GM23338 (cell line): Measurements from ENCODE around the gene CCT5. TPM values are rescaled to one million over a fixed set of nuclear protein-coding genes. Genes with fewer than 3 reads are reported as not detected.

Source experiments
- ATAC-seq: fragments of 200-7000 bp; cut with Tn5 transposase; 3 replicates; pipeline ENCODE4 v1.9.1; 2020
- DNase-seq: peaks from one replicate; pipeline ENCODE4 v3.0.0-alpha.2; 2015; ENCODE audit warnings: low spot score
- H2AFZ ChIP-seq: fragments of 200-600 bp; sonication (generic); 2 replicates; pipeline ENCODE4 v1.8.0; 2016; ENCODE audit warnings: antibody characterized with exemption, mild to moderate bottlenecking, moderate library complexity
- H3F3A ChIP-seq: fragments of 200-600 bp; sonication (generic); replicated peaks from 2 replicates; pipeline ENCODE4 v1.8.0; 2017; ENCODE audit warnings: antibody characterized with exemption, mixed run types, low read depth
- H3K27ac ChIP-seq: fragments of 200-600 bp; sonication (generic); 2 replicates; pipeline ENCODE4 v1.6.1; 2016; ENCODE audit warnings: low read depth
- H3K27me3 ChIP-seq: fragments of 200-600 bp; sonication (generic); 2 replicates; pipeline ENCODE4 v1.8.0; 2016; ENCODE audit warnings: mild to moderate bottlenecking, mixed run types, moderate library complexity; ENCODE audit not compliant: insufficient read depth
- H3K36me3 ChIP-seq: fragments of 200-600 bp; sonication (generic); 2 replicates; pipeline ENCODE4 v1.8.0; 2016; ENCODE audit warnings: mild to moderate bottlenecking; ENCODE audit not compliant: insufficient read depth
- H3K4me1 ChIP-seq: fragments of 200-600 bp; sonication (generic); 2 replicates; pipeline ENCODE4 v1.8.0; 2016; ENCODE audit warnings: mild to moderate bottlenecking, moderate library complexity; ENCODE audit not compliant: insufficient read depth
- H3K4me2 ChIP-seq: fragments of 200-600 bp; sonication (generic); 2 replicates; pipeline ENCODE4 v1.7.1; 2017; ENCODE audit warnings: mixed run types
- H3K4me3 ChIP-seq: fragments of 200-600 bp; sonication (generic); 2 replicates; pipeline ENCODE4 v1.6.1; 2016; ENCODE audit warnings: mixed run types
- H3K79me2 ChIP-seq: fragments of 200-600 bp; sonication (generic); replicated peaks from 2 replicates; pipeline ENCODE4 v1.8.0; 2017; ENCODE audit warnings: mild to moderate bottlenecking; ENCODE audit not compliant: insufficient read depth
- H3K9me2 ChIP-seq: fragments of 200-600 bp; sonication (generic); 2 replicates; pipeline ENCODE4 v1.8.0; 2017; ENCODE audit not compliant: insufficient read depth
- H4K20me1 ChIP-seq: fragments of 200-600 bp; sonication (generic); replicated peaks from 2 replicates; pipeline ENCODE4 v1.8.0; 2017; ENCODE audit warnings: mild to moderate bottlenecking; ENCODE audit not compliant: insufficient read depth
- H3K27ac Mint-ChIP-seq: 2 replicates; pipeline ENCODE4 v1.8.0; 2020; ENCODE audit warnings: inconsistent platforms, mild to moderate bottlenecking, moderate library complexity, mixed read lengths
- H3K27me3 Mint-ChIP-seq: 3 replicates; pipeline ENCODE4 v1.8.0; 2022; ENCODE audit warnings: low read depth, mild to moderate bottlenecking, moderate library complexity, mixed read lengths, inconsistent platforms; ENCODE audit not compliant: insufficient read depth, poor library complexity
- H3K36me3 Mint-ChIP-seq: 3 replicates; pipeline ENCODE4 v1.8.0; 2021; ENCODE audit warnings: low read depth, mild to moderate bottlenecking, inconsistent platforms, moderate library complexity, mixed read lengths
- H3K4me1 Mint-ChIP-seq: 3 replicates; pipeline ENCODE4 v1.8.0; 2020; ENCODE audit warnings: mild to moderate bottlenecking, inconsistent platforms, mixed read lengths
- H3K4me3 Mint-ChIP-seq: 3 replicates; pipeline ENCODE4 v1.8.0; 2021; ENCODE audit warnings: moderate library complexity, mild to moderate bottlenecking, inconsistent platforms, mixed read lengths
- H3K9me3 Mint-ChIP-seq: 3 replicates; pipeline ENCODE4 v1.8.0; 2020; ENCODE audit warnings: moderate library complexity, mild to moderate bottlenecking, inconsistent platforms, mixed read lengths
- NANOG ChIP-seq: IDR thresholded peaks from 2 replicates; pipeline ENCODE4 v1.6.1; 2016; ENCODE audit warnings: antibody characterized with exemption, borderline replicate concordance
- POLR2AphosphoS5 ChIP-seq: IDR thresholded peaks from 2 replicates; pipeline ENCODE4 v1.6.1; 2016; ENCODE audit warnings: antibody characterized with exemption, low read depth
- REST ChIP-seq: IDR thresholded peaks from one replicate; pipeline ENCODE4 v1.6.1; 2018; ENCODE audit warnings: antibody characterized with exemption; ENCODE audit not compliant: unreplicated experiment
- polyA plus RNA-seq: library from polyadenylated mRNA; unstranded; fragments of >200 nt; fragmentation: Nextera tagmentation; extraction: Ambion mirVana; gene quantifications from 2 replicates; pipeline ENCODE4 v1.2.1, GENCODE V29; 2016
- total RNA-seq: library from RNA; depleted of rRNA; stranded (reverse); fragments of >200 nt; shearing (Covaris generic); gene quantifications from 2 replicates; pipeline ENCODE4 v1.2.3, GENCODE V29; 2014
- TF ChIP-seq, protein P1 (sequence below): fragments of 250-450 bp; sonication (Bioruptor Pico); IDR thresholded peaks from 2 replicates; pipeline ENCODE4 v1.5.0; 2020; ENCODE audit warnings: mild to moderate bottlenecking, moderate library complexity
- TF ChIP-seq, protein P2 (sequence below): IDR thresholded peaks from 2 replicates; pipeline ENCODE4 v1.6.1; 2016; ENCODE audit warnings: antibody characterized with exemption

CCT5 gene
- total and polyA plus RNA-seq, 2 experiments from 2014 or later = 576 to 661 TPM

- TF ChIP-seq POLR2AphosphoS5 (no peak), REST (no peak)
Observed at GRCh38 chr5:10243660-10244240, 6.3 kb upstream of the CCT5 start (continued).

GRCh38 chr5:10244342-10244944 is 5.6 kb upstream of the CCT5 start:
- Histone ChIP-seq H2AFZ (no peak overlapping the region), H3K79me2 (peaks cover 35% of the 10 kb centered on the region), H3K4me3 (no peak overlapping the region), H3K27ac (no peak overlapping the region), H3K36me3 (no peaks in the 10 kb centered on the region), H3K4me1 (0 out of 2 replicates have a peak, but pooled peaks cover 5% of the 10 kb centered on the region), H3K9me2 (no peaks in the 10 kb centered on the region), H3K4me2 (no peak overlapping the region), H4K20me1 (no peaks in the 10 kb centered on the region; the same call in none of the 2 replicates), H3F3A (no peaks in the 10 kb centered on the region), H3K27me3 (no peaks in the 10 kb centered on the region)
- DNase-seq (no peak), ATAC-seq (no peak)
- TF ChIP-seq POLR2AphosphoS5 (no peak), NANOG (no peak), REST (no peak)
- TF ChIP-seq, protein P1, sequence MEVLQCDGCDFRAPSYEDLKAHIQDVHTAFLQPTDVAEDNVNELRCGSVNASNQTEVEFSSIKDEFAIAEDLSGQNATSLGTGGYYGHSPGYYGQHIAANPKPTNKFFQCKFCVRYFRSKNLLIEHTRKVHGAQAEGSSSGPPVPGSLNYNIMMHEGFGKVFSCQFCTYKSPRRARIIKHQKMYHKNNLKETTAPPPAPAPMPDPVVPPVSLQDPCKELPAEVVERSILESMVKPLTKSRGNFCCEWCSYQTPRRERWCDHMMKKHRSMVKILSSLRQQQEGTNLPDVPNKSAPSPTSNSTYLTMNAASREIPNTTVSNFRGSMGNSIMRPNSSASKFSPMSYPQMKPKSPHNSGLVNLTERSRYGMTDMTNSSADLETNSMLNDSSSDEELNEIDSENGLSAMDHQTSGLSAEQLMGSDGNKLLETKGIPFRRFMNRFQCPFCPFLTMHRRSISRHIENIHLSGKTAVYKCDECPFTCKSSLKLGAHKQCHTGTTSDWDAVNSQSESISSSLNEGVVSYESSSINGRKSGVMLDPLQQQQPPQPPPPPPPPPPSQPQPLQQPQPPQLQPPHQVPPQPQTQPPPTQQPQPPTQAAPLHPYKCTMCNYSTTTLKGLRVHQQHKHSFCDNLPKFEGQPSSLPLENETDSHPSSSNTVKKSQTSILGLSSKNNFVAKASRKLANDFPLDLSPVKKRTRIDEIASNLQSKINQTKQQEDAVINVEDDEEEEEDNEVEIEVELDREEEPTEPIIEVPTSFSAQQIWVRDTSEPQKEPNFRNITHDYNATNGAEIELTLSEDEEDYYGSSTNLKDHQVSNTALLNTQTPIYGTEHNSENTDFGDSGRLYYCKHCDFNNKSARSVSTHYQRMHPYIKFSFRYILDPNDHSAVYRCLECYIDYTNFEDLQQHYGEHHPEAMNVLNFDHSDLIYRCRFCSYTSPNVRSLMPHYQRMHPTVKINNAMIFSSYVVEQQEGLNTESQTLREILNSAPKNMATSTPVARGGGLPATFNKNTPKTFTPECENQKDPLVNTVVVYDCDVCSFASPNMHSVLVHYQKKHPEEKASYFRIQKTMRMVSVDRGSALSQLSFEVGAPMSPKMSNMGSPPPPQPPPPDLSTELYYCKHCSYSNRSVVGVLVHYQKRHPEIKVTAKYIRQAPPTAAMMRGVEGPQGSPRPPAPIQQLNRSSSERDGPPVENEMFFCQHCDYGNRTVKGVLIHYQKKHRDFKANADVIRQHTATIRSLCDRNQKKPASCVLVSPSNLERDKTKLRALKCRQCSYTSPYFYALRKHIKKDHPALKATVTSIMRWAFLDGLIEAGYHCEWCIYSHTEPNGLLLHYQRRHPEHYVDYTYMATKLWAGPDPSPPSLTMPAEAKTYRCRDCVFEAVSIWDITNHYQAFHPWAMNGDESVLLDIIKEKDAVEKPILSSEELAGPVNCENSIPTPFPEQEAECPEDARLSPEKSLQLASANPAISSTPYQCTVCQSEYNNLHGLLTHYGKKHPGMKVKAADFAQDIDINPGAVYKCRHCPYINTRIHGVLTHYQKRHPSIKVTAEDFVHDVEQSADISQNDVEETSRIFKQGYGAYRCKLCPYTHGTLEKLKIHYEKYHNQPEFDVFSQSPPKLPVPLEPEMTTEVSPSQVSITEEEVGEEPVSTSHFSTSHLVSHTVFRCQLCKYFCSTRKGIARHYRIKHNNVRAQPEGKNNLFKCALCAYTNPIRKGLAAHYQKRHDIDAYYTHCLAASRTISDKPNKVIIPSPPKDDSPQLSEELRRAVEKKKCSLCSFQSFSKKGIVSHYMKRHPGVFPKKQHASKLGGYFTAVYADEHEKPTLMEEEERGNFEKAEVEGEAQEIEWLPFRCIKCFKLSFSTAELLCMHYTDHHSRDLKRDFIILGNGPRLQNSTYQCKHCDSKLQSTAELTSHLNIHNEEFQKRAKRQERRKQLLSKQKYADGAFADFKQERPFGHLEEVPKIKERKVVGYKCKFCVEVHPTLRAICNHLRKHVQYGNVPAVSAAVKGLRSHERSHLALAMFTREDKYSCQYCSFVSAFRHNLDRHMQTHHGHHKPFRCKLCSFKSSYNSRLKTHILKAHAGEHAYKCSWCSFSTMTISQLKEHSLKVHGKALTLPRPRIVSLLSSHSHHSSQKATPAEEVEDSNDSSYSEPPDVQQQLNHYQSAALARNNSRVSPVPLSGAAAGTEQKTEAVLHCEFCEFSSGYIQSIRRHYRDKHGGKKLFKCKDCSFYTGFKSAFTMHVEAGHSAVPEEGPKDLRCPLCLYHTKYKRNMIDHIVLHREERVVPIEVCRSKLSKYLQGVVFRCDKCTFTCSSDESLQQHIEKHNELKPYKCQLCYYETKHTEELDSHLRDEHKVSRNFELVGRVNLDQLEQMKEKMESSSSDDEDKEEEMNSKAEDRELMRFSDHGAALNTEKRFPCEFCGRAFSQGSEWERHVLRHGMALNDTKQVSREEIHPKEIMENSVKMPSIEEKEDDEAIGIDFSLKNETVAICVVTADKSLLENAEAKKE = no peak
- TF ChIP-seq, protein P2, sequence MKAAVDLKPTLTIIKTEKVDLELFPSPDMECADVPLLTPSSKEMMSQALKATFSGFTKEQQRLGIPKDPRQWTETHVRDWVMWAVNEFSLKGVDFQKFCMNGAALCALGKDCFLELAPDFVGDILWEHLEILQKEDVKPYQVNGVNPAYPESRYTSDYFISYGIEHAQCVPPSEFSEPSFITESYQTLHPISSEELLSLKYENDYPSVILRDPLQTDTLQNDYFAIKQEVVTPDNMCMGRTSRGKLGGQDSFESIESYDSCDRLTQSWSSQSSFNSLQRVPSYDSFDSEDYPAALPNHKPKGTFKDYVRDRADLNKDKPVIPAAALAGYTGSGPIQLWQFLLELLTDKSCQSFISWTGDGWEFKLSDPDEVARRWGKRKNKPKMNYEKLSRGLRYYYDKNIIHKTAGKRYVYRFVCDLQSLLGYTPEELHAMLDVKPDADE = no peak
- Mint-ChIP-seq H3K4me3 (no peak overlapping the region), H3K27ac (no peak overlapping the region), H3K27me3 (no peaks in the 10 kb centered on the region), H3K9me3 (no peaks in the 10 kb centered on the region), H3K36me3 (no peaks in the 10 kb centered on the region), H3K4me1 (peaks cover 9% of the 10 kb centered on the region)
